NCI-H2107 (cell line): Measurements from ENCODE around the gene ZNF384.
A peak's percentile ranks its signal among the peaks of the same experiment; 100 is the strongest.

Source experiments
- DNase-seq: peaks from one replicate; lab custom pipeline; 2025; lab: John Stamatoyannopoulos, UW

ZNF384 gene

GRCh38 chr12:6699259-6699988 lies 10.2 kb upstream of the ZNF384 start:
- DNase-seq: no peak

DNA sequence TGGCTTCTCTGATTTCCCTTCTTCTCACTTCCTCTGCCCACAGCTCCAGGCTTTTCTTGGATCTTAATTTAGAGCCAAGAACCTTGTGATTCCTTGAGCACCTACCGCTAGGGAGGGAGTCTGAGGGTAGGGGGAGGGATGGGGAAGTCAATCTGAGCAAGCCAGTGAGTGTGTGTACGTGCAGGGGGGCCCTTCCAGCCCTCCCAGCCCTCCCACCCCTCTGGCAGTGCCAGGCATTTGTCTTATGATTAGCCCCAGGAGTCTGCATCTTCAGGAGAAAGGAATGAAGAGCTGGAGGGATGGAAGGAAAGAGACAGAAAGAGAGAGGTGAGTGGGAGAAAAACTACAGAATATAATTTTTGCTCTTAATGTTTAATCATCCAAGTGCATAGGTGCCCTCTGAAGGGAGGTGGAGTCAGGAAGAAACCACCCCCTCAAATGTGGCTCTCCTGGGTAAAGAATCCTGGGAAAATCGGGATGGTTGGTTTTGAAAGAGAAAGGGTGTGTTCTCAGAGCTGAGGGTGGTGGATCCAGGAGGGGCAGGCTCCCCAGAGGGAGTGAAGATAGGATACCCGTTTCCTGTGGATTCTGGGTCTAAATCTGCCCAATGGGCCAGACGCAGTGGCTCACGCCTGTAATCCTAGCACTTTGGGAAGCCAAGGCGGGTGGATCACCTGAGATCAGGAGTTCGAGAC lies 9.3 kb upstream of the ZNF384 start:
- no peak for DNase-seq

DNA sequence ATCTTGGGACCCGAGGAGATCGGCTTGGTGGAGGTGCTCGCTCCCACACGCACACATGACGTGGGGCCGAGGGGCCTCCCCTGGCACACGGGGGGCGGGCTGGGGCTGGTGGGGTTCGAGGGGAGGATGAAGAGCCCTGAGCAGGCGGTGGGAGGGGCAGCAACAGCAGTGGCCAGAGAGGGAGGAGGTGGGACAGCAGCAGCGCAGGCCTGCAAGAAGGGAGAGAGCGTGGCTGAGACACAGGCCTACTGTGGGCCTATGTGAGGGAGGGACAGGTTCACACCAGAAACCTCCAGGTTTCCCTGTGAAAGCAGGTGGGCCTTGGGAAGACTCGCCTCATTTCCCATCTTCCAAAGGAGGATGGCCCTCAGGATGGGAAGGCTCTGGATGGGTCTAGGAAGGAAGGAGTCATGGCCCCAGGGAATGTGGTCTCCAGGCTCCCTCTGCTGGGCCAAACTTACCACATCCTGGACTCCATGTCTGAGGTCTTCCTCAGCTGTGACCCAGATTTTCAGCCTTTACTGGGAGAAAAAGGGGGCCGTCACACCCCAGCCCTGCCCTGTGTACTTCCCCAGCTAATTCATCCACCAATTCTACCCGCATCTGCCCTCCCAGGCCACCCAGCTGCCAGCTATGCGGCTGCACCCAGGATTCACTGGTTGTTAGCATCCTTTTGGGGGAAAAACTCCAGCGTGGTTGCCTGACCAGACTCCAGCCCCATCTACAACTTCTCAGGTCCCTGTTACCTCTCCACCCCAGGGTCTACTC lies 8.6 kb upstream of the ZNF384 start:
- DNase-seq: no peak

- DNase-seq: no peak
Observed at GRCh38 chr12:6696690-6697583, 7.8 kb upstream of the ZNF384 start.

GRCh38 chr12:6695313-6696045 lies 6.3 kb upstream of the ZNF384 start:
- no peak for DNase-seq

DNA sequence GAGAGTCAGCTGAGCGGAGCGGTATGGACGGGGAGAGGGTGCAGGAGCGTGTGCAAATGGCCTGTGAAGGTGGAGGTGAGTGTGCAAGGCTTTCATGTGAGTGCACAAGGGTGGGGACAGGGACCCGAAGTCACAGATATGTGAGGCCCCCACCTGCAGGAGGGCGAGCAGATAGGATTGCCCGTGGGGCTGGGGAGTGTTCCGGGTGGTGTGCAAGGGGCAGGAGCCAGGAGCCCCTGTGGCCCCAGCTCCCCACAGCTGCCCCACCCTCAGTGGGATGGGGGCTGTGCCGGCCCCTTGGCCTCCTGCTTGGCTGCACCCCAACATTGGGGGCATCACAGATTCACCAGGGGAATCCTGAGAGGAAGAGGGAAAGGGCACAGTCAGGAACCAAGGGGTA lies 5.5 kb upstream of the ZNF384 start:
- DNase-seq: no peak

DNA sequence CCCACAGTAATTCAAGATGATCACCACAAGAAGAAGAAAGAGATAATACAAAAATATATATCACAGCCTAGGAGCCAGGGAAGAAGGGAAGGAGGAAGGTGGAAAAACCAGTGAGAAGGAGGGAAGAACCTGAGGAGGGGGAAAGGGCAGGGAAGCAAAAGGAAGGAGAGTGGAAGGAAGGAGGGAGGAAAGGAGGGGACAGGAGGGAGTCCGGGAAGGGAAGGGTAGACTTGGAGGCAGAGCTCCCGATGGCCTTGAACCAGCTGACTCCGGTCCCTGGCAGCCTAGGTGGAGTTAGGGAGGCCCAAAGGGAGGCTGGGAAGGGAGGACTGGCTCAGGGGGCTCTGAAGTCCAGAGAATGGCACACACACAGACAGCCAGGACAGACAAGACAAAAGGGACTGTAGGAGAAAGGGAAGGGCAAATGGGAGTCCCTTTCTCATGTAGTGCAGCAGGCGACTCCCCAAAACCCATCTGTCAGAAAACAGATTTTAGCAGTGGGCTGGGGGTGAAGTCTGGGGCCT lies 4.7 kb upstream of the ZNF384 start:
- DNase-seq: no peak

- no peak for DNase-seq
Observed at GRCh38 chr12:6692888-6693287, 3.7 kb upstream of the ZNF384 start.

GRCh38 chr12:6691473-6691872 lies 2.3 kb upstream of the ZNF384 start:
- DNase-seq: no peak

- no peak for DNase-seq
Observed at GRCh38 chr12:6688543-6688998, 604 bp downstream of the ZNF384 start.

DNA sequence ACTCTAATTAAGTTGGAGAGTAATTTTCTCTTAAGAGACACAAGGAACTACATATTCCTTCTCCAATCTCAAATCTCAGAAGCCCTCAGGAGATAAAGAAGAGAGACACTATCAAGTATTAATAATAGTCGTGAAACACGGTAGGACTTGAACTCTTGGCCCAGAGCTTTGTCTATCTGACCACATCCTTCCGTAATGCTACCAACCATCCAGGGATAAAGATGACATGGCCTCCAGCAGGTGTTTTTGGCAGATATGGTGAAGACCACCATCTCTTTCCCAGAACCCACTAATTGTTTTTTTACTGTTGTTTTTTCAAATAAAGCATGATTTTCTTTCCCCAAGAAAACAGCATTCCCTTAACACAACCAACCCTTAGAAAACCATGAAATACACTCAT lies 3.4 kb downstream of the ZNF384 start:
- DNase-seq: no peak

GRCh38 chr12:6684609-6685008 lies 4.6 kb downstream of the ZNF384 start:
- DNase-seq: no peak

DNA sequence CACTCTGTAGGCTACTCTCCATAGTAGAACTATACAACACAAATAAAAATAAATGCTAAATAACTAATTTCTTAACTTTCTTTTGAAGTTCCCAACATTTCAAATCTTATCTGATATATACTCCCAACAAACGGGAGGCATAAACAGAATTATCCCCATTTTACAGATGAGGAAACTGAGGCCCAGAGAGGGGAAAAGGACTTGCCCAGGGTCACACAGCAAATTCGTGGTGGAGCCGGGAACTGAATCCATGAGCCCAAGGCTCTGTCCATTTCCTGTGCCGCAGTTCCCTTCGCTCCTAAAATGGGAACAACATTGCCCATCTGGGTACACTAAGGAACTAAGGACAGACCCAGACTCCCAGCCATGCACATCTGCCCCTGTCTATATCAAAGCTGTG lies 12.2 kb downstream of the ZNF384 start:
- no peak for DNase-seq

- no peak for DNase-seq
Observed at GRCh38 chr12:6672143-6672542, 17.0 kb downstream of the ZNF384 start.

- no peak for DNase-seq
Observed at GRCh38 chr12:6667559-6668210, 21.5 kb downstream of the ZNF384 start.

- DNase-seq: no peak
Observed at GRCh38 chr12:6666211-6666610, 23.0 kb downstream of the ZNF384 start.

DNA sequence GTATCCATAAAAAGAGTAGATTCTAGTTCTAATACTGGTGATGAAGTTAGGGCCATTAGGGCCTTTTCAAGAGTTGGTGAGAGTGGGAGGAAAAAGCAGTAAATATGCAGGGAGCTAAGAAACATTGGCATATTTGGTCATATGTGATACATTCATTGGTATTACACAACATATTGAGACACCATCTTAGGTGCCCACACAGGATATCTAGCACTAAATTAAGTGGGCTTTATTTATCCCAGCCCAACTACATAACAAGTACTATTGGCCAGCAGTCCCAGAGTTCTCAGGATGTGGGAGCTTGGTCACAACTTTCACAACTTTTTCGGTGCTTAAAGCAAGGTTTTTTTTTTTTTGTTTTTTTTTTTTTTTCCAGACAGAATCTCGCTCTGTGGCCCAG lies 24.3 kb downstream of the ZNF384 start:
- no peak for DNase-seq

DNA sequence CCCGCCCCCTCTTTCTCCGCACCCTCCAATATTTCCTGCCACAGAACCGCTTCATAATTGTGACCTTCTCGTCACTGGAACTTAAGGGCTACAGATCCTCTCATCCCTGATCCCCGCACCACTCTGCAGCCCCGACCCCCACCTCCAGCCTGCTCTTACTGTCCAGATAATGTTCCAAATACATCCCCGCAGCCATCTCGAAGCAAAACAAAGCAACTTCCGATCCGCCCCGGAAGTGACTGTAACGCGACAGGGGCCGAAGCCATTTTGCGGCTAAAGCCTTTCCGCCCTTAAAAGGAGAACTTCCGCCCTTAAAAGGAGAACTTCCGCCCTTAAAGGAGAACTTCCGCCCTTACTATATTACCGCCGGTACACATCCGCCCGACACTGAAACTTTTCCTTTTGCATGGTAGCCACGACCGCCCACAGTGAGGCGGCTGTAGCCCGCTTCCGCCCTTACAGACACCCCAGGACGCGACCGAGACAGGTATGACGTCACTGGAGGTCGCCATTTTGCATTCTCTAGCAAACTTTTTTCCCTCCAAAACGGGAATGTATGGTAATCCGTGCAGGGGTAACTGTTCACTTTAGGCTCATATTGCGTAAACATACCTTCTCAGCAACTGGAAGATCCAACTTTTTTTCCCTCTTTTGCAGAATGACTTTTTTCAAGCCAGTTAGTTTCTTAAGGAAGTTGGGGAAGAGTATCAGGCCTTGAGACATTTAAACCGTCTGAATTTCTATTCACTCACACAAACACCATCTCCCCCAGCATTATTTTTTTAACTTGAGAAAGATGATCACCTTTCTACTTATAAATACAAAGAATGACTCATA lies 26.1 kb downstream of the ZNF384 start, which contains the start of gene ING4:
ING4 (minus strand) TSS at position 214 of the 837 bp plus-strand sequence; CDS start at position 196, 18 bp downstream.
- peak; percentile 98 for DNase-seq

DNA sequence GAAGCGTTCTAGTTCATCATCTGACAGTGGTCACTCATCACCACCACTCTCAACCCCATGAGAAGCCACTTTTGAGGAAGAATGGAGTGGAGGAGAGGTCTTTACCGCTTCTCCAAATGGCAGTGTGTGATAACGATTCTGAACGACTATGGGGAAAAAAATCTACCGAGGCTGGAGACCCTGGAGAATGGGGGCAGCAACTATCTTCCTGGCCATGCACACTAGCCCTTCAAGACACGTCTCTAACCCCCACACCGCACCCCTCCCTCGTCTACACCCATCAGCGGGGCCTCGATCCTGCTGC lies 26.6 kb downstream of the ZNF384 start:
- DNase-seq: no peak

DNA sequence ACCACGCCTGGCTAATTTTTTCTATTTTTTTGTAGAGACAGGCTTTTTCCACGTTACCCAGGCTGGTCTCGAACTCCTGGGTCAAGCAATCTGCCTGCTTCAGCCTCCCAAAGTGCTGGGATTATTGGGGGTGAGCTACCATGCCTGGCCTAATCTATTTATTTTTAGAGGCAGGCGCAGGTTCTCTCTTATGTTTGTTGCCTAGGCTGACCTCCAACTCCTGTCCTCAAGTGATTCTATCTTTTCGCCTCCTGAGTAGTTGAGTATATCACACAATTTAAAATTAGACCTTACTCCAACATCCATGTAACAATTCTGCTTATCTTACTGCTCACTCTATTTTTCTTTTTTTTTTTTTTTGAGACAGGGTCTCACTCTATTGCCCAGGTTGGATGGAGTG lies 35.2 kb downstream of the ZNF384 start:
- DNase-seq: no peak
